H1 (cell line): ENCODE results near the gene MPHOSPH8. TPM values are rescaled to one million over a fixed set of nuclear protein-coding genes. Genes with fewer than 3 reads are reported as not detected.

Experiments used
- CTCF ChIA-PET: fragments of 300-600 bp; sonication (Branson Sonifier 250); formaldehyde crosslinking; loops from one replicate; lab custom pipeline; 2021; ENCODE audit not compliant: partially characterized antibody; lab: Charles Lee
- POLR2A ChIA-PET: fragments of 300-600 bp; sonication (Branson Sonifier 250); formaldehyde crosslinking; loops from one replicate; lab custom pipeline; 2021; ENCODE audit warnings: inconsistent platforms; ENCODE audit not compliant: partially characterized antibody; lab: Charles Lee
- DNase-seq, 2 experiments: peaks; one replicate each; pipeline versions ENCODE4 v3.0.0 to v3.0.0-alpha.2; 2010 to 2022; ENCODE audit warnings: low spot score in 2 of 2, low read depth in 1 of 2, mixed read lengths in 1 of 2
- FAIRE-seq: peaks from 2 replicates; lab custom pipeline; 2011; peaks lifted over from hg19 to GRCh38; lab: Jason Lieb, UNC
- H2AFZ ChIP-seq: 2 replicates; pipeline ENCODE4 v1.8.1; 2012; ENCODE audit warnings: low read length, inconsistent platforms
- H2AK5ac ChIP-seq: 2 replicates; pipeline ENCODE4 v1.6.1; 2013; ENCODE audit warnings: low read depth, low read length
- H2BK120ac ChIP-seq: replicated peaks from 2 replicates; pipeline ENCODE3; 2013; ENCODE audit warnings: low read depth, low read length, inconsistent platforms
- H2BK12ac ChIP-seq: 2 replicates; pipeline ENCODE4 v1.6.1; 2013; ENCODE audit warnings: low read depth, low read length
- H2BK15ac ChIP-seq: 2 replicates; pipeline ENCODE4 v1.6.1; 2013; ENCODE audit warnings: low read length
- H2BK20ac ChIP-seq: 2 replicates; pipeline ENCODE4 v1.6.1; 2013; ENCODE audit warnings: low read length
- H2BK5ac ChIP-seq: 2 replicates; pipeline ENCODE4 v1.6.1; 2013; ENCODE audit warnings: low read depth, low read length
- H3K14ac ChIP-seq: 2 replicates; pipeline ENCODE4 v1.6.1; 2013; ENCODE audit warnings: inconsistent platforms; ENCODE audit not compliant: insufficient read length
- H3K18ac ChIP-seq: 2 replicates; pipeline ENCODE4 v1.6.1; 2013; ENCODE audit warnings: low read length; ENCODE audit errors: extremely low read depth
- H3K23ac ChIP-seq: 2 replicates; pipeline ENCODE4 v1.6.1; 2013; ENCODE audit warnings: inconsistent platforms; ENCODE audit not compliant: insufficient read length
- H3K23me2 ChIP-seq: 2 replicates; pipeline ENCODE4 v1.6.1; 2013; ENCODE audit warnings: low read depth, low read length
- H3K27ac ChIP-seq: 2 replicates; pipeline ENCODE4 v1.6.1; 2011; ENCODE audit warnings: low read depth, low read length, inconsistent platforms
- H3K27me3 ChIP-seq, 4 experiments: replicated peaks in 1 of 4; 1 replicate in 1 of 4; 2 replicates in 3 of 4; pipeline versions ENCODE4 v1.6.1 to v1.8.1; 2011 to 2013; ENCODE audit warnings: low read length in 3 of 4, mild to moderate bottlenecking in 3 of 4, inconsistent platforms in 2 of 4, mixed read lengths in 2 of 4, moderate library complexity in 1 of 4; ENCODE audit not compliant: control insufficient read depth in 3 of 4, insufficient read depth in 3 of 4; ENCODE audit errors: extremely low read depth in 1 of 4
- H3K36me3 ChIP-seq, 4 experiments: 2 replicates each; pipeline versions ENCODE4 v1.6.1 to v1.8.1; 2011 to 2013; ENCODE audit warnings: mild to moderate bottlenecking in 4 of 4, low read length in 3 of 4, moderate library complexity in 2 of 4, control low read depth in 1 of 4, inconsistent platforms in 1 of 4; ENCODE audit not compliant: insufficient read depth in 4 of 4, control insufficient read depth in 2 of 4
- H3K4ac ChIP-seq: replicated peaks from 2 replicates; pipeline ENCODE3; 2013; ENCODE audit warnings: low read length, low read depth, mixed read lengths, inconsistent platforms; ENCODE audit not compliant: insufficient read length
- H3K4me1 ChIP-seq, 4 experiments: replicated peaks in 1 of 4; 1 replicate in 1 of 4; 2 replicates in 3 of 4; pipeline versions ENCODE4 v1.6.1 to v1.8.1; 2011 to 2013; ENCODE audit warnings: low read length in 3 of 4, inconsistent platforms in 2 of 4, mixed read lengths in 1 of 4; ENCODE audit not compliant: insufficient read depth in 4 of 4, control insufficient read depth in 3 of 4
- H3K4me2 ChIP-seq, 2 experiments: 2 replicates each; pipeline versions ENCODE4 v1.6.1 to v1.8.1; 2011 to 2013; ENCODE audit warnings: low read depth in 2 of 2, low read length in 2 of 2, control low read depth in 1 of 2, inconsistent platforms in 1 of 2, mild to moderate bottlenecking in 1 of 2; ENCODE audit not compliant: insufficient read depth in 1 of 2
- H3K4me3 ChIP-seq, 4 experiments: fragments of 200-600, 300-600 bp in 1 of 4; sonication (generic), shearing (Covaris generic), sonication (Bioruptor Twin) in 1 of 4; 2 replicates each; pipeline versions ENCODE4 v1.5.1 to v1.8.1; 2011 to 2016; ENCODE audit warnings: low read length in 4 of 4, low read depth in 3 of 4, control low read depth in 2 of 4, inconsistent platforms in 2 of 4, mild to moderate bottlenecking in 2 of 4, mixed read lengths in 1 of 4, moderate library complexity in 1 of 4; ENCODE audit not compliant: insufficient read depth in 2 of 4; ENCODE audit errors: extremely low read depth in 1 of 4
- H3K56ac ChIP-seq: replicated peaks from 2 replicates; pipeline ENCODE3; 2013; ENCODE audit warnings: low read depth, mild to moderate bottlenecking, mixed read lengths, low read length, inconsistent platforms; ENCODE audit not compliant: insufficient read length
- H3K79me1 ChIP-seq: 2 replicates; pipeline ENCODE4 v1.6.1; 2013; ENCODE audit warnings: low read depth, low read length, control low read depth
- H3K79me2 ChIP-seq, 2 experiments: 2 replicates each; pipeline versions ENCODE4 v1.6.1 to v1.8.1; 2012 to 2013; ENCODE audit warnings: low read length in 2 of 2, mild to moderate bottlenecking in 2 of 2, inconsistent platforms in 1 of 2; ENCODE audit not compliant: insufficient read depth in 2 of 2, control insufficient read depth in 1 of 2
- H3K9ac ChIP-seq, 4 experiments: replicated peaks in 1 of 4; 1 replicate in 1 of 4; 2 replicates in 3 of 4; pipeline versions ENCODE4 v1.6.1 to v1.8.1; 2011 to 2013; ENCODE audit warnings: low read depth in 3 of 4, low read length in 3 of 4, control low read depth in 2 of 4, mild to moderate bottlenecking in 2 of 4, moderate library complexity in 2 of 4, inconsistent platforms in 1 of 4; ENCODE audit errors: extremely low read depth in 1 of 4
- H3K9me3 ChIP-seq, 2 experiments: 2 replicates each; pipeline versions ENCODE4 v1.6.1 to v1.8.1; 2012 to 2013; ENCODE audit warnings: mild to moderate bottlenecking in 2 of 2, moderate library complexity in 2 of 2, control low read depth in 1 of 2, inconsistent platforms in 1 of 2, low read depth in 1 of 2, low read length in 1 of 2, mixed read lengths in 1 of 2; ENCODE audit not compliant: insufficient read depth in 2 of 2
- H4K20me1 ChIP-seq, 2 experiments: replicated peaks in 1 of 2; 2 replicates each; pipeline versions ENCODE3 to v1.8.1; 2011 to 2013; ENCODE audit warnings: inconsistent platforms in 2 of 2, low read length in 2 of 2, mild to moderate bottlenecking in 1 of 2; ENCODE audit not compliant: insufficient read depth in 2 of 2, control insufficient read depth in 1 of 2
- H4K5ac ChIP-seq: 2 replicates; pipeline ENCODE4 v1.6.1; 2013; ENCODE audit warnings: low read length, low read depth, mixed read lengths, inconsistent platforms; ENCODE audit not compliant: insufficient read length
- H4K8ac ChIP-seq: 2 replicates; pipeline ENCODE4 v1.8.0; 2013; ENCODE audit warnings: mild to moderate bottlenecking, moderate library complexity, low read length, inconsistent platforms; ENCODE audit not compliant: insufficient read depth; ENCODE audit errors: extremely low read depth
- H4K91ac ChIP-seq: replicated peaks from 2 replicates; pipeline ENCODE3; 2013; ENCODE audit warnings: low read length, mixed read lengths, inconsistent platforms; ENCODE audit not compliant: insufficient read length
- ASH2L ChIP-seq: fragments of 200-600, 300-600 bp; sonication (generic); IDR thresholded peaks from one replicate; pipeline ENCODE4 v1.7.1; 2017; ENCODE audit warnings: low read length
- CTBP2 ChIP-seq: IDR thresholded peaks from 2 replicates; pipeline ENCODE4 v1.7.0; 2011; ENCODE audit warnings: borderline replicate concordance, mild to moderate bottlenecking, moderate library complexity, mixed read lengths, low read length; ENCODE audit not compliant: insufficient read depth, insufficient read length
- EP300 ChIP-seq, 2 experiments: IDR thresholded peaks; 1 replicate in 1 of 2; 2 replicates in 1 of 2; pipeline ENCODE4 v1.6.1; 2011 to 2012; ENCODE audit warnings: low read depth in 2 of 2, low read length in 2 of 2, mild to moderate bottlenecking in 2 of 2, borderline replicate concordance in 1 of 2, inconsistent platforms in 1 of 2, moderate library complexity in 1 of 2
- KDM4A ChIP-seq: IDR thresholded peaks from one replicate; pipeline ENCODE4 v1.7.1; 2012; ENCODE audit warnings: low read depth, mild to moderate bottlenecking, moderate library complexity, low read length, inconsistent platforms; ENCODE audit not compliant: severe bottlenecking
- MAFK ChIP-seq: IDR thresholded peaks from 2 replicates; pipeline ENCODE4 v1.6.1; 2012; ENCODE audit warnings: low read depth, mild to moderate bottlenecking, improper control_type of control experiment, low read length
- POLR2AphosphoS5 ChIP-seq: IDR thresholded peaks from 2 replicates; pipeline ENCODE4 v1.6.1; 2011; ENCODE audit warnings: low read depth, low read length
- POU5F1 ChIP-seq: IDR thresholded peaks from 2 replicates; pipeline ENCODE4 v1.6.1; 2011; ENCODE audit warnings: low read depth, mild to moderate bottlenecking, low read length, moderate library complexity
- SP1 ChIP-seq: IDR thresholded peaks from 2 replicates; pipeline ENCODE4 v1.6.1; 2011; ENCODE audit warnings: low read depth, low read length
- SP4 ChIP-seq: IDR thresholded peaks from 2 replicates; pipeline ENCODE4 v1.6.1; 2012; ENCODE audit warnings: low read length, inconsistent platforms
- ZNF274 ChIP-seq: IDR thresholded peaks from 2 replicates; pipeline ENCODE4 v1.7.0; 2012; ENCODE audit warnings: low read length, borderline replicate concordance; ENCODE audit errors: extremely low read depth
- WGBS, 2 experiments: shearing (Covaris generic) in 1 of 2; methylation state at CpG; one replicate each; pipeline versions ENCODE4 v1.1.6 to v1.1.7; 2013 to 2015; ENCODE audit warnings: low lambda C conversion rate in 2 of 2, mixed read lengths in 2 of 2, inconsistent platforms in 1 of 2, low coverage in 1 of 2, missing lambda C conversion rate in 1 of 2; ENCODE audit not compliant: insufficient replicate concordance in 2 of 2, insufficient coverage in 1 of 2, insufficient read length in 1 of 2; ENCODE audit errors: extremely low coverage in 1 of 2, missing lambda C conversion rate in 1 of 2; 5-methylcytosine and 5-hydroxymethylcytosine counted together
- polyA plus RNA-seq, 7 experiments: library from polyadenylated mRNA; depleted of rRNA in 3 of 7; stranded (reverse) in 5 of 7; unstranded in 2 of 7; fragments of >200 nt in 5 of 7; fragments of 200-250 nt in 2 of 7; gene quantifications; 1 replicate in 5 of 7; 2 replicates in 1 of 7; 4 replicates in 1 of 7; pipeline versions ENCODE4 v1.2.1 to v1.2.3, GENCODE V29; 2011 to 2013; ENCODE audit warnings: missing spikeins in 2 of 7, mixed read lengths in 2 of 7
- total RNA-seq: library from RNA; stranded (reverse); fragmentation: NEBNext Ultra II Directional; extraction: Animal tissue kit (Norgen Biotek cat#: 25700); gene quantifications from 2 replicates; pipeline ENCODE4 v1.2.1, GENCODE V29; 2021
- TF ChIP-seq, protein P1 (sequence below): IDR thresholded peaks from 2 replicates; pipeline ENCODE4 v1.6.1; 2012; ENCODE audit warnings: inconsistent platforms

The MPHOSPH8 gene
- total and polyA plus RNA-seq, 2 of the 8 experiments (the other 6 are each of a cell fraction or from before 2014, with no cell fraction given) = 8.3 to 20.5 TPM

DNA sequence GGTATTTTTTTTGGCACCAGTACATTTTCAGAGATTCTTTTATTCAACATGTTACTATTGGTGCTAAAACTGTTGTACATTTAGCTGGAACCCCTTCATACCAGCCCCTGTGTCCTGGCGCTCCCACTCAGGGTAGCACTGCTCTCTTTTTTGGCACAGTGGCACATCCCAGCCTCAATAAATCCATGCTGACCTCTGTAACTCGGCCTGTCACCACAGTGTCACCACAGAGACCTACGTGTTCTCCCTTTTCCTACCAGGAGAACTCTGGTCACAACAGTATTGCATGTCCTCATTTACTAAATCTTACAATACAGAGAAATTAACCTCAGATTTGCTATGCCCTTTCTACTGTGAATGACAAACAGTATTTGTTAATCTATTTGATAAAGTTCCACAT is 10.2 kb downstream of the MPHOSPH8 start:
- Histone ChIP-seq H3K9ac (no peak overlapping the region), H2BK15ac (no peak overlapping the region), H3K23ac (no peak overlapping the region), H3K23me2 (no peaks in the 10 kb centered on the region), H3K79me2 (peaks cover 0 to 8% of the 10 kb centered on the region in 2 experiments; a peak in 2 of 4 replicates), H4K8ac (no peak overlapping the region), H3K9me3 (no peaks in the 10 kb centered on the region), H3K4me3 (no peak overlapping the region), H3K18ac (no peak overlapping the region), H3K27ac (no peak overlapping the region), H4K5ac (no peak overlapping the region), H4K91ac (no peak overlapping the region), H2AK5ac (no peak overlapping the region), H3K36me3 (peaks cover 0 to 10% (median 1%) of the 10 kb centered on the region in 4 experiments; a peak in 2 of 8 replicates), H3K14ac (no peak overlapping the region), H3K56ac (no peak overlapping the region), H2BK12ac (no peak overlapping the region), H2AFZ (no peak overlapping the region), H3K27me3 (no peaks in the 10 kb centered on the region), H3K4me2 (no peak overlapping the region), H4K20me1 (no peaks in the 10 kb centered on the region), H2BK5ac (no peak overlapping the region), H3K4ac (no peak overlapping the region), H3K79me1 (0 out of 2 replicates have a peak, but pooled peaks cover 2% of the 10 kb centered on the region), H2BK20ac (no peak overlapping the region), H2BK120ac (no peak overlapping the region), H3K4me1 (no peaks in the 10 kb centered on the region)
- DNase-seq = no peak
- ChIA-PET CTCF (no interaction called here), POLR2A (no interaction called here)
- 88% methylated on average over 3 of the region's 3 CpGs; no CpG with 5 or more reads in 1 of the 2 experiments for WGBS, 2 experiments
- no peak for FAIRE-seq
- TF ChIP-seq POLR2AphosphoS5 (no peak), KDM4A (no peak), CTBP2 (no peak), ASH2L (no peak), MAFK (no peak), POU5F1 (no peak), ZNF274 (no peak), EP300 (IDR thresholded peaks at IDR 0.05; ENCODE audit: borderline replicate concordance in 1 of 2, low read depth in 2 of 2, low read length in 2 of 2) (no peak), SP1 (no peak), SP4 (no peak)
- TF ChIP-seq, protein P1, sequence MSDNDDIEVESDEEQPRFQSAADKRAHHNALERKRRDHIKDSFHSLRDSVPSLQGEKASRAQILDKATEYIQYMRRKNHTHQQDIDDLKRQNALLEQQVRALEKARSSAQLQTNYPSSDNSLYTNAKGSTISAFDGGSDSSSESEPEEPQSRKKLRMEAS = no peak
